CD4-positive, alpha-beta T cell treated with Interferon alpha-2 for 1 hour (primary cell): ENCODE measurements around the gene PNPLA4.

ENCODE experiments used
- DNase-seq, 2 donors: peaks; one replicate each; pipeline ENCODE4 v3.0.0-alpha.2; 2020 to 2022

Gene PNPLA4

GRCh38 chrX:7852166-7852565 is 75.0 kb downstream of the PNPLA4 start:
- DNase-seq = no peak
